ENCODE measurements around the gene KDM6B.
"Not testable (repeated sequence)": the region's sequence is repeated elsewhere in the genome, so short reads cannot be mapped to it uniquely, and the experiment has no call there.

The KDM6B gene

GRCh38 chr17:7809791-7810343 is 24.1 kb upstream of the KDM6B start:
- H3K9me3 ChIP-seq (ENCODE audit: control insufficient read depth, insufficient read depth, low read depth, low read length); POLR2A ChIA-PET: not testable (repeated sequence)

GRCh38 chr17:7811251-7811650 is 22.8 kb upstream of the KDM6B start:
- TF ChIP-seq HOXA7 (CRISPR knock-in tag; IDR thresholded peaks at IDR 0.05; ENCODE audit: borderline replicate concordance) (no peak), KLF16 (tag by site-specific recombination; IDR thresholded peaks at IDR 0.05) (no peak), ZNF148 (tag by site-specific recombination; IDR thresholded peaks at IDR 0.05; ENCODE audit: borderline replicate concordance) (no peak), ZBTB26 (tag by site-specific recombination; optimal IDR thresholded peaks at IDR 0.05) (no peak), IKZF3 (tag by site-specific recombination; IDR thresholded peaks at IDR 0.05) (no peak), ZNF239 (tag by site-specific recombination; IDR thresholded peaks at IDR 0.05) (no peak), ZFHX2 (tag by site-specific recombination; conservative IDR thresholded peaks at IDR 0.05) (no peak), ZNF777 (tag by site-specific recombination; IDR thresholded peaks at IDR 0.05; ENCODE audit: borderline replicate concordance) (no peak), ZNF645 (tag by site-specific recombination; IDR thresholded peaks at IDR 0.05) (no peak), OVOL3 (tag by site-specific recombination; IDR thresholded peaks at IDR 0.05) (no peak), ZNF423 (tag by site-specific recombination; IDR thresholded peaks at IDR 0.05) (no peak), ZNF362 (tag by site-specific recombination; IDR thresholded peaks at IDR 0.05) (no peak), BCL11B (tag by site-specific recombination; IDR thresholded peaks at IDR 0.05; ENCODE audit: low read depth) (no peak), ZNF121 (tag by site-specific recombination; IDR thresholded peaks at IDR 0.05) (no peak), ZNF37A (tag by site-specific recombination; IDR thresholded peaks at IDR 0.05) (no peak)
- H3K9me3 ChIP-seq (ENCODE audit: control insufficient read depth, insufficient read depth, low read depth, low read length) = no peaks in the 10 kb centered on the region
- H3K36me3 ChIP-seq (ENCODE audit: control insufficient read depth in 2 of 2, insufficient read depth in 1 of 2, low read length in 2 of 2) = no peaks in the 10 kb centered on the region
- H3K27ac ChIP-seq (ENCODE audit: extremely low read depth, low read depth, low read length) = no peak overlapping the region
- ChIA-PET CTCF (interaction anchor here (0.5 to 2.0 kb wide), 7 partner anchors 10 to 597 kb away, joined by 3 to 8 read pairs (median 3); no protein-coding TSS in a partner anchor), POLR2A (no interaction called here)
- no peaks in the 10 kb centered on the region for H3K4me1 ChIP-seq (ENCODE audit: control insufficient read depth, insufficient read depth, low read length)
- no peak overlapping the region for H3K4me3 ChIP-seq (ENCODE audit: low read depth, low read length)

More at GRCh38 chr17:7809791-7810343, 24.1 kb upstream of the KDM6B start:
- CTCF ChIA-PET; H3K36me3 ChIP-seq (ENCODE audit: control insufficient read depth in 2 of 2, insufficient read depth in 1 of 2, low read length in 2 of 2); H3K4me3 ChIP-seq (ENCODE audit: low read depth, low read length); H3K4me1 ChIP-seq (ENCODE audit: control insufficient read depth, insufficient read depth, low read length); H3K27ac ChIP-seq (ENCODE audit: extremely low read depth, low read depth, low read length): not testable (repeated sequence)
- peak; percentile 71 for TF ChIP-seq ZNF121 (tag by site-specific recombination; IDR thresholded peaks at IDR 0.05)

GRCh38 chr17:7814969-7815368 is 19.0 kb upstream of the KDM6B start:
- CTCF ChIA-PET = interaction anchor here (1.3 kb wide), 1 partner anchor 48 kb away, joined by 3 read pairs; no protein-coding TSS in a partner anchor
- TF ChIP-seq ZNF513 (tag by site-specific recombination; IDR thresholded peaks at IDR 0.05) (no peak), GLI4 (tag by site-specific recombination; IDR thresholded peaks at IDR 0.05) (no peak), ZBTB21 (tag by site-specific recombination; IDR thresholded peaks at IDR 0.05) (no peak), HOXC10 (CRISPR knock-in tag; IDR thresholded peaks at IDR 0.05) (no peak), TCF7L2 (IDR thresholded peaks at IDR 0.05; ENCODE audit: borderline replicate concordance, low read depth, low read length) (no peak), ZNF571 (tag by site-specific recombination; IDR thresholded peaks at IDR 0.05) (no peak), KLF17 (tag by site-specific recombination; IDR thresholded peaks at IDR 0.05) (no peak), ZFP69B (tag by site-specific recombination; IDR thresholded peaks at IDR 0.05) (no peak), ZNF580 (tag by site-specific recombination; IDR thresholded peaks at IDR 0.05) (no peak)
- H3K27ac ChIP-seq (ENCODE audit: extremely low read depth, low read depth, low read length) = no peak overlapping the region

More at GRCh38 chr17:7814969-7815368, 19.0 kb upstream of the KDM6B start:
- POLR2A ChIA-PET = no interaction called here
- H3K4me1 ChIP-seq (ENCODE audit: control insufficient read depth, insufficient read depth, low read length) = no peaks in the 10 kb centered on the region
- H3K36me3 ChIP-seq (ENCODE audit: control insufficient read depth in 2 of 2, insufficient read depth in 1 of 2, low read length in 2 of 2) = no peaks in the 10 kb centered on the region
- no peaks in the 10 kb centered on the region for H3K9me3 ChIP-seq (ENCODE audit: control insufficient read depth, insufficient read depth, low read depth, low read length)
- no peak overlapping the region for H3K4me3 ChIP-seq (ENCODE audit: low read depth, low read length)
